Measurements from ENCODE around the gene IL9.
"Not testable (repeated sequence)": the region's sequence is repeated elsewhere in the genome, so short reads cannot be mapped to it uniquely, and the experiment has no call there.

IL9 gene

GRCh38 chr5:135862744-135863143 is 32.9 kb downstream of the IL9 start:
- H3K4me3 ChIP-seq (ENCODE audit: low read depth, low read length): no peak overlapping the region
- no peak overlapping the region for H3K9ac ChIP-seq
- H2AFZ ChIP-seq: no peak overlapping the region
- H3K36me3 ChIP-seq (ENCODE audit: control insufficient read depth, insufficient read depth, low read length): no peaks in the 10 kb centered on the region
- TF ChIP-seq CTCF (IDR thresholded peaks at IDR 0.05): no peak
- H3K9me3 ChIP-seq (ENCODE audit: control insufficient read depth, low read length): no peaks in the 10 kb centered on the region
- no peaks in the 10 kb centered on the region for H3K4me1 ChIP-seq
- no peak overlapping the region for H3K4me2 ChIP-seq (ENCODE audit: low read length)
- no peak overlapping the region for H3K27ac ChIP-seq
- H3K79me2 ChIP-seq: no peaks in the 10 kb centered on the region
- H3K27me3 ChIP-seq (ENCODE audit: control insufficient read depth, insufficient read depth, low read length): no peaks in the 10 kb centered on the region

- Histone ChIP-seq H2AFZ (no peak overlapping the region), H3K9ac (no peak overlapping the region), H3K36me3 (ENCODE audit: control insufficient read depth, insufficient read depth, low read length) (no peaks in the 10 kb centered on the region), H3K4me2 (ENCODE audit: low read length) (no peak overlapping the region), H3K9me3 (ENCODE audit: control insufficient read depth, low read length) (no peaks in the 10 kb centered on the region), H3K27ac (no peak overlapping the region), H3K4me1 (no peaks in the 10 kb centered on the region), H3K79me2 (no peaks in the 10 kb centered on the region), H3K4me3 (ENCODE audit: low read depth, low read length) (no peak overlapping the region), H3K27me3 (ENCODE audit: control insufficient read depth, insufficient read depth, low read length) (no peaks in the 10 kb centered on the region)
- TF ChIP-seq CTCF (IDR thresholded peaks at IDR 0.05): no peak
Measured at GRCh38 chr5:135862086-135862485, 33.6 kb downstream of the IL9 start.

- Histone ChIP-seq H3K9ac (no peak overlapping the region), H3K36me3 (ENCODE audit: control insufficient read depth, insufficient read depth, low read length) (no peaks in the 10 kb centered on the region), H3K27ac (no peak overlapping the region)
Measured at GRCh38 chr5:135861641-135862040, 34.0 kb downstream of the IL9 start.

GRCh38 chr5:135859641-135860040 is 36.0 kb downstream of the IL9 start:
- H3K4me3 ChIP-seq (ENCODE audit: low read depth, low read length): no peak overlapping the region
- no peaks in the 10 kb centered on the region for H3K4me1 ChIP-seq
- TF ChIP-seq CTCF (IDR thresholded peaks at IDR 0.05): no peak
- no peak overlapping the region for H2AFZ ChIP-seq
- no peak overlapping the region for H3K4me2 ChIP-seq (ENCODE audit: low read length)
- no peak overlapping the region for H3K27ac ChIP-seq
- H3K79me2 ChIP-seq: no peaks in the 10 kb centered on the region
- H3K9me3 ChIP-seq (ENCODE audit: control insufficient read depth, low read length): no peaks in the 10 kb centered on the region
- H3K36me3 ChIP-seq (ENCODE audit: control insufficient read depth, insufficient read depth, low read length): no peaks in the 10 kb centered on the region
- no peak overlapping the region for H3K9ac ChIP-seq
- H3K27me3 ChIP-seq (ENCODE audit: control insufficient read depth, insufficient read depth, low read length): no peaks in the 10 kb centered on the region

More at GRCh38 chr5:135861641-135862040, 34.0 kb downstream of the IL9 start:
- Histone ChIP-seq H3K4me2 (ENCODE audit: low read length) (no peak overlapping the region), H2AFZ (no peak overlapping the region), H3K79me2 (no peaks in the 10 kb centered on the region), H3K9me3 (ENCODE audit: control insufficient read depth, low read length) (no peaks in the 10 kb centered on the region), H3K4me1 (no peaks in the 10 kb centered on the region), H3K4me3 (ENCODE audit: low read depth, low read length) (no peak overlapping the region), H3K27me3 (ENCODE audit: control insufficient read depth, insufficient read depth, low read length) (no peaks in the 10 kb centered on the region)
- TF ChIP-seq CTCF (IDR thresholded peaks at IDR 0.05): no peak

- H3K4me2 ChIP-seq (ENCODE audit: low read length); H3K27ac ChIP-seq; H2AFZ ChIP-seq: not testable (repeated sequence)
Measured at GRCh38 chr5:135859186-135859585, 36.5 kb downstream of the IL9 start.

More at GRCh38 chr5:135859186-135859585, 36.5 kb downstream of the IL9 start:
- not testable (repeated sequence) for H3K27me3 ChIP-seq (ENCODE audit: control insufficient read depth, insufficient read depth, low read length); H3K4me3 ChIP-seq (ENCODE audit: low read depth, low read length); H3K79me2 ChIP-seq; H3K9ac ChIP-seq; H3K4me1 ChIP-seq; H3K9me3 ChIP-seq (ENCODE audit: control insufficient read depth, low read length); H3K36me3 ChIP-seq (ENCODE audit: control insufficient read depth, insufficient read depth, low read length)
